ENCODE data around the gene CHD6.

The CHD6 gene

GRCh38 chr20:41617902-41618806 is at the start of gene CHD6:
TSS of gene CHD6 (minus strand) at chr20:41618377. CDS start at chr20:41551337, 67,040 bp downstream.
- DNase-seq (ENCODE audit: low read depth in 2 of 2) = peak; percentile 99

GRCh38 chr20:41664584-41664983 is 46.4 kb upstream of the CHD6 start:
- no peak for DNase-seq (ENCODE audit: low read depth in 2 of 2)

GRCh38 chr20:41657655-41658054 is 39.5 kb upstream of the CHD6 start:
- no peak for DNase-seq (ENCODE audit: low read depth in 2 of 2)

GRCh38 chr20:41655962-41656618 is 37.9 kb upstream of the CHD6 start:
- DNase-seq (ENCODE audit: low read depth in 2 of 2) = no peak

- DNase-seq (ENCODE audit: low read depth in 2 of 2) = no peak
Measured at GRCh38 chr20:41654884-41655283, 36.7 kb upstream of the CHD6 start.

- no peak for DNase-seq (ENCODE audit: low read depth in 2 of 2)
Measured at GRCh38 chr20:41654292-41654691, 36.1 kb upstream of the CHD6 start.

GRCh38 chr20:41650231-41650948 is 32.2 kb upstream of the CHD6 start:
- no peak for DNase-seq (ENCODE audit: low read depth in 2 of 2)

- DNase-seq (ENCODE audit: low read depth in 2 of 2) = no peak
Measured at GRCh38 chr20:41649489-41649888, 31.3 kb upstream of the CHD6 start.

- no peak for DNase-seq (ENCODE audit: low read depth in 2 of 2)
Measured at GRCh38 chr20:41645372-41645771, 27.2 kb upstream of the CHD6 start.

- no peak for DNase-seq (ENCODE audit: low read depth in 2 of 2)
Measured at GRCh38 chr20:41643504-41643938, 25.3 kb upstream of the CHD6 start.

GRCh38 chr20:41639630-41640029 is 21.5 kb upstream of the CHD6 start:
- no peak for DNase-seq (ENCODE audit: low read depth in 2 of 2)

- DNase-seq (ENCODE audit: low read depth in 2 of 2) = no peak
Measured at GRCh38 chr20:41638456-41638855, 20.3 kb upstream of the CHD6 start.

GRCh38 chr20:41635158-41635557 is 17.0 kb upstream of the CHD6 start:
- no peak for DNase-seq (ENCODE audit: low read depth in 2 of 2)

GRCh38 chr20:41632896-41633295 is 14.7 kb upstream of the CHD6 start:
- DNase-seq (ENCODE audit: low read depth in 2 of 2) = no peak

GRCh38 chr20:41631826-41632225 is 13.6 kb upstream of the CHD6 start:
- DNase-seq (ENCODE audit: low read depth in 2 of 2) = no peak

- no peak for DNase-seq (ENCODE audit: low read depth in 2 of 2)
Measured at GRCh38 chr20:41630846-41631245, 12.7 kb upstream of the CHD6 start.

GRCh38 chr20:41627611-41628244 is 9.6 kb upstream of the CHD6 start:
- no peak for DNase-seq (ENCODE audit: low read depth in 2 of 2)

- no peak for DNase-seq (ENCODE audit: low read depth in 2 of 2)
Measured at GRCh38 chr20:41627001-41627495, 8.9 kb upstream of the CHD6 start.

- no peak for DNase-seq (ENCODE audit: low read depth in 2 of 2)
Measured at GRCh38 chr20:41623625-41624375, 5.6 kb upstream of the CHD6 start.

GRCh38 chr20:41622584-41622983 is 4.4 kb upstream of the CHD6 start:
- DNase-seq (ENCODE audit: low read depth in 2 of 2) = no peak

- DNase-seq (ENCODE audit: low read depth in 2 of 2) = no peak
Measured at GRCh38 chr20:41621971-41622370, 3.8 kb upstream of the CHD6 start.
